Colonic mucosa (tissue), 4 donors: Measurements from ENCODE around the gene TMEM266. TPM values are rescaled to one million over a fixed set of nuclear protein-coding genes. Genes with fewer than 3 reads are reported as not detected.

Source experiments
- DNase-seq: peaks from one replicate; pipeline ENCODE4 v3.0.0-alpha.2; 2020
- H3K27ac ChIP-seq: fragments of 200-600 bp; one replicate; pipeline ENCODE4 v1.8.0; 2021
- H3K27me3 ChIP-seq: fragments of 200-600 bp; one replicate; pipeline ENCODE4 v1.8.0; 2021
- H3K36me3 ChIP-seq: fragments of 200-600 bp; one replicate; pipeline ENCODE4 v1.8.0; 2021
- H3K4me1 ChIP-seq: fragments of 200-600 bp; one replicate; pipeline ENCODE4 v1.8.0; 2021; ENCODE audit warnings: mild to moderate bottlenecking
- H3K4me3 ChIP-seq: fragments of 200-600 bp; one replicate; pipeline ENCODE4 v1.8.0; 2021
- H3K9ac ChIP-seq, 2 donors: one replicate each; pipeline ENCODE4 v1.7.0; 2013; ENCODE audit warnings: control low read depth in 2 of 2, low read depth in 2 of 2, low read length in 2 of 2
- H3K9me3 ChIP-seq: fragments of 200-600 bp; one replicate; pipeline ENCODE4 v1.8.0; 2021
- intact Hi-C: fragments of 100-400 bp; cut with DNase I; formaldehyde crosslinking; loops from one replicate; pipeline ENCODE4 v1.14.1; 2022
- total RNA-seq, 2 donors: library from RNA; stranded (reverse); fragmentation: NEBNext Ultra II Directional in 1 of 2; extraction: Animal tissue kit (Norgen Biotek cat#: 25700) in 1 of 2; gene quantifications; one replicate each; pipeline ENCODE4 v1.2.1, GENCODE V29; 2021
- TF ChIP-seq, protein P1 (sequence below): fragments of 200-600 bp; IDR thresholded peaks from one replicate; pipeline ENCODE4 v1.8.0; 2022; ENCODE audit warnings: antibody characterized with exemption, mild to moderate bottlenecking
- donor health status: healthy.
- donor health status: DM: no; HTN: no; CAD: no.
- donor health status: DM: no; HTN: no; CAD: no.

Gene TMEM266
- total RNA-seq, 2 donors from 2014 or later = not detected

DNA sequence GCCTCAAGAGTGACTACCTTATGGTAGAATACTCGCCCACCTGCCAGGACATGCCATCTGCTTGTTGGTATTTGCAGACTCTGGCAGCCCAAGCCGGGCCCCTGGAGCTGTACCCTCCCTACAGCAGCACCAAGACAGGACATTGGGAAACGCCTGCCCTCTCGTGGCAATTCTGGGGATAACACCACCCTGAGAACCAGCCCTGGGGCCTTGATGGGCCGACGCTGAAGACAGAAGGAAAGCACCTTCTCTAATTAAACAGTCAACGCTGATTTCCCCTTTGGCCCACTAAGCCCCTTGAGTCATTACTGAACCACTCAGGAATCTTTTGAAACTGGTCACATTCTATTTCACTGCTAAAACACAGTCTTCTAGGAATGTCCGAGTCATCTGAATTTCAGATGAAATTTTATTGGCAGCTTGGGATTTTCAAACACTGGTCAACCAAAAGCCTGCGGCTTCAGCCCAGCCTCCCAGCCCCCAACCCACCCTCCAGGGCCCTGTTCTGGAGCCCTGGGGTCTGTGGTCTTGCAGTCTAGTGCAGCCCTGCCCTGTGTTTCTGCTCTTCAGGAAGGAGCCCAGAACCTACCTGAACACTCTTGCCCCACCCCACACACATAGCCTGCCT is 91.3 kb downstream of the TMEM266 start:
- Histone ChIP-seq H3K9me3 (no peaks in the 10 kb centered on the region), H3K27ac (no peak overlapping the region), H3K4me1 (no peaks in the 10 kb centered on the region), H3K36me3 (no peaks in the 10 kb centered on the region), H3K4me3 (no peak overlapping the region), H3K27me3 (no peaks in the 10 kb centered on the region), H3K9ac (no peak overlapping the region)
- peak; percentile 78 for DNase-seq
- TF ChIP-seq, protein P1, sequence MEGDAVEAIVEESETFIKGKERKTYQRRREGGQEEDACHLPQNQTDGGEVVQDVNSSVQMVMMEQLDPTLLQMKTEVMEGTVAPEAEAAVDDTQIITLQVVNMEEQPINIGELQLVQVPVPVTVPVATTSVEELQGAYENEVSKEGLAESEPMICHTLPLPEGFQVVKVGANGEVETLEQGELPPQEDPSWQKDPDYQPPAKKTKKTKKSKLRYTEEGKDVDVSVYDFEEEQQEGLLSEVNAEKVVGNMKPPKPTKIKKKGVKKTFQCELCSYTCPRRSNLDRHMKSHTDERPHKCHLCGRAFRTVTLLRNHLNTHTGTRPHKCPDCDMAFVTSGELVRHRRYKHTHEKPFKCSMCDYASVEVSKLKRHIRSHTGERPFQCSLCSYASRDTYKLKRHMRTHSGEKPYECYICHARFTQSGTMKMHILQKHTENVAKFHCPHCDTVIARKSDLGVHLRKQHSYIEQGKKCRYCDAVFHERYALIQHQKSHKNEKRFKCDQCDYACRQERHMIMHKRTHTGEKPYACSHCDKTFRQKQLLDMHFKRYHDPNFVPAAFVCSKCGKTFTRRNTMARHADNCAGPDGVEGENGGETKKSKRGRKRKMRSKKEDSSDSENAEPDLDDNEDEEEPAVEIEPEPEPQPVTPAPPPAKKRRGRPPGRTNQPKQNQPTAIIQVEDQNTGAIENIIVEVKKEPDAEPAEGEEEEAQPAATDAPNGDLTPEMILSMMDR = peak; percentile 93
- intact Hi-C loops = no loop called here

GRCh38 chr15:76151599-76151974 is 91.8 kb downstream of the TMEM266 start:
- no peak overlapping the region for H3K27ac ChIP-seq
- no peak for DNase-seq
- no peak overlapping the region for H3K9ac ChIP-seq
- no peaks in the 10 kb centered on the region for H3K4me1 ChIP-seq
- no peaks in the 10 kb centered on the region for H3K9me3 ChIP-seq
- no peaks in the 10 kb centered on the region for H3K27me3 ChIP-seq
- no peak overlapping the region for H3K4me3 ChIP-seq
- H3K36me3 ChIP-seq = no peaks in the 10 kb centered on the region
- TF ChIP-seq, protein P1 = no peak
- intact Hi-C loops = no loop called here

- no peaks in the 10 kb centered on the region for H3K27me3 ChIP-seq
- TF ChIP-seq, protein P1 = no peak
- no peaks in the 10 kb centered on the region for H3K4me1 ChIP-seq
- intact Hi-C loops = no loop called here
- DNase-seq = no peak
- no peak overlapping the region for H3K27ac ChIP-seq
- no peaks in the 10 kb centered on the region for H3K9me3 ChIP-seq
- H3K9ac ChIP-seq = no peak overlapping the region
- no peaks in the 10 kb centered on the region for H3K36me3 ChIP-seq
- H3K4me3 ChIP-seq = no peak overlapping the region
Observed at GRCh38 chr15:76152197-76152596, 92.4 kb downstream of the TMEM266 start.

- no peaks in the 10 kb centered on the region for H3K4me1 ChIP-seq
- H3K36me3 ChIP-seq = no peaks in the 10 kb centered on the region
- no peak overlapping the region for H3K4me3 ChIP-seq
- intact Hi-C loops = no loop called here
- H3K9ac ChIP-seq = no peak overlapping the region
- H3K27ac ChIP-seq = no peak overlapping the region
- H3K9me3 ChIP-seq = no peaks in the 10 kb centered on the region
- no peaks in the 10 kb centered on the region for H3K27me3 ChIP-seq
- TF ChIP-seq, protein P1 = no peak
- DNase-seq = no peak
Observed at GRCh38 chr15:76153241-76154197, 93.7 kb downstream of the TMEM266 start.

- no peak for DNase-seq
- Histone ChIP-seq H3K27me3 (no peaks in the 10 kb centered on the region), H3K4me3 (no peak overlapping the region), H3K9ac (no peak overlapping the region), H3K9me3 (no peaks in the 10 kb centered on the region), H3K36me3 (no peaks in the 10 kb centered on the region), H3K27ac (no peak overlapping the region), H3K4me1 (no peaks in the 10 kb centered on the region)
- intact Hi-C loops = no loop called here
- TF ChIP-seq, protein P1 = no peak
Observed at GRCh38 chr15:76155731-76156130, 95.9 kb downstream of the TMEM266 start.
